ENCODE measurements around the gene GRID2IP.

GRCh38 chr7:6481445-6481844 lies 69.8 kb downstream of the GRID2IP start:
- no peak for TF ChIP-seq CTCF (IDR thresholded peaks at IDR 0.05; ENCODE audit: low read depth, low read length, poor library complexity, severe bottlenecking)
- no peak for TF ChIP-seq EZH2phosphoT487 (IDR thresholded peaks at IDR 0.05; ENCODE audit: borderline replicate concordance, low read length)
